HG02678 (cell line): Measurements from ENCODE around the gene ASAH2.
A peak's percentile ranks its signal among the peaks of the same experiment; 100 is the strongest.
"Not testable (repeated sequence)": the region's sequence is repeated elsewhere in the genome, so short reads cannot be mapped to it uniquely, and the experiment has no call there.

Experiments used
- ATAC-seq: cut with Tn5 transposase; IDR thresholded peaks from one replicate; pipeline ENCODE4 v1.9.1; 2021; ENCODE audit warnings: mild to moderate bottlenecking, moderate library complexity; ENCODE audit not compliant: unreplicated experiment

The ASAH2 gene

DNA sequence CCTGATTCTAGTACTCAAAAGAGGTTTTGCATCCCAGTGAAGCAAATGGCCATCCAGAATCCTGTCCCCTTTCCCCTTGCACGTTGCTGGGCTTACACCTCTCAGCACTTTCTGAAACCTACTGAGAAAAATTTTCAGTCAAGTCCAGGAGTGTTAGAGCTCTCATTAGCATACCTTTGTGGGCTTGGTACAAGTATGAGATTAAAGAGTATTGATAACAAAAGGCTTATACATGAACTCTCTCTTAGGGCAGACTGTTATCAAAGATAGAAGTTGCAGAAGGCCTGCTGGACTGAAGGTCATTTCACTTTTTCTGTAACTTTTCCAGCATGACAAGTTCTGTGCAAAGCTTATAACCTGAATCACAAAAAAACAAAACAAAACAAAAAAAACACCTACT lies at the start of gene ASAH2:
ASAH2 (minus strand) TSS at position 123 of the 400 bp plus-strand sequence. CDS start 2,906 bp downstream, outside the sequence.
- no peak for ATAC-seq

DNA sequence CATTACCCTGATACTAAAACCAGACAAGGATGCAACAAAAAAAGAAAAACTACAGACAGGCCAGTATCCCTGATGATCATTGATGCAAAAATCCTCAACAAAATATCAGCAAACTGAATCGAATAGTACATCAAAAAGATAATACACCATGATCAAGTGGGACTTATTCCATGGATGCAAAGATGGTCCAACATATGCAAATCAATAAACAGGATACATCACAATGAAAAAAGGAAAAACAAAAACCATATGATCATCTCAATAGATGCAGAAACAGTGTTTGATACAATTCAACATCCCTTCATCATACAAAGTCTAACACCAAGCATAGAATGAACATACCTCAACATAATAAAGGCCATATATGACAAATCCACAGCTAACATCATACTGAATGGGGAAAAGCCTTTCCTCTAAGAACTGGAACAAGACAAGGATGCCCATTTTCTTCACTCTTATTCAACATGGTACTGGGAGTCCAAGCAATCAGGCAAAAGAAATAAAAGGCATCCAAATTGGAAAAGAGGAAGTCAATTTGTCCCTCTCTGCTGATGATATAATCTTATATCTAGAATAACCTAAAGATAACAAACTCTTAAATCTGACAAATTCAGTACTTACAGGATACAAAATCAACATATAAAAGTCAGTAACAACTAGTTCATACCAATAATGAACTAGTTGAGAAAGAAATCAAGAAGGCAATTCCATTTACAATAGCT lies 48.8 kb upstream of the ASAH2 start:
- no peak for ATAC-seq

DNA sequence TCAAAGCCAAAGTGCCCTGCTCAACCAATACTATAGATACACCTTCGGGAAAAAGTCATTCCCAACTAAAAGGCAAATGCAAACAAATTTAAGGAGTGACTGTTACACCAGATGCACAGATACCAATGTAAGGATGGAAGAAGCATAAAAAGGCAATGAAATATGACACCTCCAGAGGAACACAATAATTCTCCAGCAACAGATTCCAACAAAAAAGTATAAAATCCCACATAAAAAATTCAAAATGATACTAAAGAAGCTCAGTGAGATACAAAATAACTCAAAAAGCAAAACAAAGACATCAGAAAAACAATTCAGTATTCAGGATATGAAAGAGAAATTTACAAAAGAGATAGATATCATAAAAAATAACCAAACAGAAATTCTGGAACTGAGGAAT lies 44.1 kb upstream of the ASAH2 start:
- ATAC-seq: no peak

DNA sequence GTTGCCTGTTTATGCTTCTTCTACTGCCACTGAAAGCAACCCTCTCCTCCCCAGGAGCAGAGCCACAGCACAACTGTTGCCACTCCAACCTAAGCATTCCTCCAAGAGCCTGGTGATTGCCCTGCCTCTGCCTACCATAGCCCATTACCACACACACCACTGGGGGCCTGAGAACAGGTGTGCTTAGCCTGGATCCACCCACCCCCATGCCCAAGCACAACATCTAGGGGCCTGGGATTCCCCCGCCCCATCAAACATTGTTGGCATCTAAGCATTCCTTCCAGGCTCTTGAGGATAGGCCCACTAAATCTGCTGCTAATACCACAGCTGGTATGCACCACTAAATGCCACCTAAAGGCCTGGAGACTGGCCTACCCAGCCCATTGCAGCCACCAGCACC lies 43.3 kb upstream of the ASAH2 start:
- ATAC-seq: no peak

DNA sequence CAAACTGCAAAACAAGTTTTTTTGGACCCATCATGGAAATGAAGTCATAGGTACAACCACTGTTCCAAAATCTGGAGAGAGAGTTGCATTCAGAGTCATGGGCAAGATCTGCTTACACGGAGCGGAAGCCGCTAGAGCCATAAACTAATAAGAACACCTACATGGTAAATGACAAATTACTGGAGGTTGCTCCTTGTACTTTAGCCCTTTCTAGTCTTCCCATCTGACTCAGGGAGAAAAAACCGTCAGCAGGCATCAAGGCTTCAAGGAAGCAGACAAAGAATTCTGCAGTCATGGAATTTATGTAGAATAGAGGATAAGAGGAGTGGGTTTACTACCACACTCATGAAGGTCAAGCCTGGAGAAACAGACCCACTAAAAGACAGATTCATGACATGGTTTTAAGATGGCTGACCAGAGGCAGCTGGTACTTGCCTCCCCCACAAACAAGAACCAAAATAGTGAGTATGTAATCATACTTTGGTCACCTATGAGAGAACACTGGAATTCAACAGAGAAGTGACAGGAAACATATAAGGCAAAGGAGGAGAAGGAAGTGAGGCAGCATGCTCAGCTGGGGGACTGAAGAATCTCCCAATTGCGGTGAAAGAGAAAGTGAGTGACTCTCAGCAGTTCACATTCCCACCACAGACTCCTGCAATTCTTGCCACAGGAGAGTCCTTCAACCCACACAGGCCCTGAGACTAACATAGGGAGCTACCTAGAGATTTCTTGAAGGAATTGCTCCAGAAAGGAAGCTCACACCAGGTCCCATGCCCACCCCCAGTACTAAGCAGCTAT lies 42.4 kb upstream of the ASAH2 start:
- ATAC-seq: peak; percentile 44

DNA sequence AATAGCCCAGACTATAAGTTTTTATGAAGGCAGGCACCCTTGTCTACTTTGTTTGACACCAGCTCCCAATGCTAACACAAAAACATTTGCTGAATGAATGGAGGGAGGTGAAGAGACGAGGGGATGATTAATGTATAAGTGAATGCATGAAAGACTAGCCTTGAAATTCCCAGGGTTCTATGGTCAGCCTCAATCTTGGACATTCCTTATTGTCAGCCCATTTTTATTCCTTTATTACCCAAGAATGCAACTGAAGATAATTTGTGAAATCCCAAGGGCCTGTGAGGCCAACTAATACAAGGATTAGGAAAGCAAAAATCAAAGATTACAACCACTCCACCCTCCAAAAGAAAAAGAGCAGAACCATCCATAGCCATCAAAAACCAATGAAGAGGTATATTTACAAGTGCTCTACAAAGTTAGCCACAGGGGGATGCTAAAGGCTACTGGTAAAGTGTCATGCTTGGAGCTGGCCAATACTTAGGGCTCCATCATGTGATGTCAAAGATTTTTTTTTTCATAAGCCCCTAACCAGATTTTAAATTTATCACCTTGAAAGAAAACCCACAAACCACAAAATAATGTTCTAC lies 40.0 kb upstream of the ASAH2 start:
- no peak for ATAC-seq

DNA sequence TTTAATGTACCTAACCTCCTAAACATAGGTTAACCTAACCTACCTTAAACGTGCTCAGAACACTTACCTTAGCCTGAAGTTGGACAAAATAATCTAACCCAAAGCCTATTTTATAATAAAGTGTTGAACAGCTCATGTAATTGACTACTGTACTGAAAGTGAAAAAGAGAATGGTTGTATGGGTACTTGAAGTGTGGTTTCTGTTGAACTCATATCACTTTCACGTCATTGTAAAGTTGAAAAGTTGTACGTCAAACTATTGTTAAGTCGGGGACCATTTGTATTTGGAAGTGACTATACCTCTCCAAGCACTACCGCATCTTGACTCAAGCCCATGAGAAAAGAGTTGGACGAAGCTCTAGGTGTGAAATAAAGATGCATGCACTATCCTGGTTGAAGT lies 37.9 kb upstream of the ASAH2 start:
- ATAC-seq: no peak

DNA sequence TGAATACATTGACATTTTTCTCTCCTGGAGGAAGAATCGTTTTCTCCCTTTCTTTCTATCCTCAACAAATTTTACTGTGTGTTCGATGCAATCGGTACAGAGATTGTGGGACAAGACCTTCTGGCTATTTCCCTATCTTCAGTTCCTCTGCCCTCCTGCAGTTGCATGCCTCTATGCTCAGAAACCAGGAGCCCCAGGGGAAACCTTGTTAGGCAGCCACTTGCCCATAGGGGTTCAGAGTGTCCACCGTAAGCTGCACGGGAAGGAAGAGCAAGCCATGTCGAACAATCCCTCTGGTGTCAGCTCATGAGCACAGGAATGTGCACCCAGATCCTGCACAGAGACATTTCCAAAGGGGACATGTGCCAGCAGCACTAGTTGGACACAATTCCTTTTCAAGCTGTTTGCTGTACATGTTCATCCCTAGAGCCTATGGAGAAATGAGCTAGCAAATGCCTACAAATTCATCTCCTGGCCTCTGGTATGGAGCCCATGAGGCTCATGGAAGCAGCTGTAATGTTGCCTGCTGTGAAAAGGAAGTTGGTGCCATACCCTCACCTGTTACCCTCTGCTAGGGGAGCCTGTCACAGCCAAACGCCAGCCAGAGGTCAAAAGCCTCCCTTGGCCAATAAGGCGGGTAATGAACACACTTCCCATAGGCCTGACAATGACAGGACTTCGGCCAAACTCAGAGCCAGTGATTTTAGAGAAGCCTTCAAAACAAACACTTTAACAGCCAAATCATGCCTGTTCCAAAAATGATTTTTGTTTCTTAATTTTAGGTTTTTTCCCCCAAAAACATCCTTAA lies 35.9 kb upstream of the ASAH2 start:
- ATAC-seq: no peak

DNA sequence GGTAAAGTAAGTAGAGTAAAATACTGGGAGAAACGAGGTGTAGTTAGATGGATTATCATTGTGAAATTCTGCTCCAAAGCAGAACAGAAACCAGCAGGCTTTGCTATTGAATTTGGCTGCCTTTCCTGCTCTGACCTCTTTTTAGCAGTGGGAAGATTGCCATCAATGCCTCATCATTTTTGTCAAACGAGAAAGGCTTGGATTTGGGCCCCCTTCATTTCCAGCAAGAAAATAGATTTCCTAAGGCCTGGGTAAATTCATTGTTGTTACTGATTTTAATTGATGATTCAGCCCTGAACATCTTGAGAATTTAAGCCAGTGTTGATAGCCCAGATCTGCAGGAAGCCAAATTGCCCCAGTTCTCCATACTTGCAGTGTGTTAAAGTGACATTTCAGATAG lies 35.2 kb upstream of the ASAH2 start:
- ATAC-seq: no peak

DNA sequence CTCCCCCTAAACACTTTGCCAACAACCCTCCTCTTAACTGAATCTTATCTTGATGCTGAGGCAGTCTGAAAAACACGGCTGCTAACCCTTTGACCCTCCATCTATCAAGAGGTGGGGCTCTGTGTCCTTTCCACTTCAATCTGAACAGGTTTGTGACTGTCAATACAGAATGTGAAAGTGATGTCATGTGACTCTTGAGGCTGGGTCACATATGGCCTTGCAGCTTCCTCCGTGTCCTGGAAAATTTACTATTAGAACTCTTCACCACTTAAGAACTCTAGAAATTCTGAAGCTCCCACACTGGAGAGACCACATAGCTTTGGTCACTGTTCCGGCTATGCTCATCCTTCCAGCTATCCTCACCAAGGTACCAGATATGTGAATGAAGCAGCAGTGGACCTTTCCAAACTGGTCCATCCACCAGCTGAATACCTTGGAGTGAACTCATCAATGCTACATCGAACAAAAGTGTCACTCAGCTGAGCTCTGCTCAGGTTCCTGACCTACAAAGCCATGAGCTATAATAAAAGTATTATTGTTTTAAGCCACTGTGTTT lies 30.7 kb upstream of the ASAH2 start:
- no peak for ATAC-seq

DNA sequence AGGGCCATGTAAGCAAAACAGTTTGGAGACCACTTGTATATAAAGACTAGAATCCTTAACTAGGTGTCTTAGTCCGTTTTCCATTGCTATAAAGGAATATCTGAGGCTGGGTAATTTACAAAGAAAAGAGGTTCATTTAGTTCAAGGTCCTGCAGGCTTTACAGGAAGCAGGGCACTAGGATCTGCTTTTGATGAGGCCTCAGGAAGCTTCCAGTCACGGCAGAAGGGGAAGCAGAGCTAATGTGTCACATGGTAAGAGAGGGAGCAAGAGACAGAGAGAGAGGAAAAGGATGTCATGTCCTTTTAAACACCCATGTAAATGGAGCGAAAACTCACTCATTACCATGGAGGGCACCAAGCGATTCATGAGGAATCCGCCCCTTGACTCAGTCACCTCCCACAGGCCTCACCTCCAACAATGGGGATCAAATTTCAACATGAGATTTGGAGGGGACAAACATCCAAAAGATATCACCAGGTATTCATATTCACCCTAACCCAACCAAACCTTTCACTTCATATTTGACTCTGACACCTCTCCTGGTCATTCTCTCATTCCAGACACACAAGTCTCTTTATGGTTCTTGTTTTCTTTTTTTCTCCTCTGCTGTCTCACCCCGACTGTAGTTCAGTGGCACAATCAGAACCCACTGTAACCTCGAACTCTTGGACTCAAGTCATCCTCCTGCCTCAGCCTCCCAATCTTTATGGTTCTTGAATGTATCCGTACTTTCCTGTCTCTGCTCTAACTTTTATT lies 30.1 kb upstream of the ASAH2 start:
- ATAC-seq: no peak

DNA sequence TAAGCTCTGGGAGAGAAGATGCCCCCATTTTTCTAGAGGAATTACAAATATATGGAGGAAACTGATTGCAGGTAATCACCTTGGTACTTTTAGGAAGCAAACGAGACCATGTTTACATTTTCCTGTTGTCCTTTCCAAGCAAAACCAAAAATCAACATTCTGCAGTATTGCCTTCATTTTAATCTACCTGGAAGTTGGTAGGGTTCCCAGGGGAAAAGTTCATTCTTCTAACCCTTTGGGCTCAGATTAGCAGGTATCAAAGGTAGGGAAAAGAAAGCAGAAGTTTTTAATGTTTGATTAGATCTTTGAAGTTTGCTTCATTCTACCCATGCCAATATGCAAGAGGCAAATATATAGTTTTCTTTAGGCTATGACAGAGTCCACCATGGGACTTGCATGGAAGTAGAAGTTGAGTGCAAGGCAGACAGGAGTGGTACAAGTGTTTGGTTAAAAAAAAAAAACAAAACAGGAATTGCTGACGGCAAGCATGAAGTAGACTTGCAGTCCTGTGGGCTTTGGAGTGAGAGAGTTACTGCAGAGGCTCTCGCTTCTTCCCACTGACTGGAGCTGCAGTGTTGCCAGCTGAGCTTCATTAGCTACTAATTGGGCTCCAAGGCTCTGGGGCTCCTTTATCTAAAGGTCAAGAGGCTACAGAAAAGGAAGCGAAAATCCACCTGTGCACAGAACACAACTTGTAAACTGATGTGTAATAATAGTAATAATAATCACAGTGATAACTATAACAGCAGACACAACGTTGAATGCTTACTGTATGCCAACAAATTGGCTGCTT lies 28.9 kb upstream of the ASAH2 start:
- ATAC-seq: no peak

DNA sequence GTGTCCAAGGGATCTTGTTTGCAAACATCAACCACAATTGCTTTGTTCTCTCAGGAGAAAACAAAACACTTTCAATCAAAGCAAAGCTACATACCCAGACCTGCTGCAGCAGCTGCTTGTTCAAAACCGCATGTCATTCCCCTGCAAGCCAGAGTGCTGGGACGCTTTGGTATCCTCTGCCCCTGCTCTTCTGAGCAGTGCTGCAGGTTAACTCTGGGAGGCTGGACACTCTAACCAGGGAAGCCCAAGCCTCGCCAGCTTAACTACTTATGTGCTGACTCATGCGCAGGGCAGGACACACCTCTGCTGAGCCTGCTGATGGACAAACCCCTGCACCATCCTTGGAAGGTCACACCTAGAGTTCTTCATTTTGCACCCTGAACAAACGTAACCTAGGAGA lies 28.2 kb upstream of the ASAH2 start:
- ATAC-seq: no peak

DNA sequence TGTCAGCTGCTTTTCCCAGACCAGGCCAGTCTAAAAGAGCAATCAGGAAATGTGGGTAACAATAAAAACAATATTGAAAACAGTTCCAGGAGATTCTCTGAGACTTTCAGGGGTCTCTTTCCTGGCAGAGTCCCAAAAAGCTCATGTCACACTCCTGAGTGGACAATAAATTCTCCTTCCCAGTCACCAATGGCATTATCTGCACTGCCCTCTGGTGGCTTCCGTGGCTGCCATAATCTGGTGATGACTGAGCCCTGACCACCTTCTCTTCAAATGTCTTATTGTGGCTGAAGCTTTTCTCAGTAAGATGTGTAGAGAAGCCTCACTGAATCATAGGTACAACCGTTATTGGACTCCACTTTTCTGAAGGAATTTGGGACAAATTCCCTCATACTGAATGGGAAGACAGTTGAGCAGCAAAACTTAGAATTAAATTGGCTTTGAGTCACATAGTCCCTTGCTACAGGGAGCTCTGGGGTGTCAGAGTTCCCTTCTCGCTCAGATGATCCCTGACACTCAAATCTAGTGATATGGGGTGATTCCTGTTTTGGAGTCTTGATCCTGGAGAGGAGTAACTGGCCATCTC lies 24.4 kb upstream of the ASAH2 start:
- peak; percentile 74 for ATAC-seq

DNA sequence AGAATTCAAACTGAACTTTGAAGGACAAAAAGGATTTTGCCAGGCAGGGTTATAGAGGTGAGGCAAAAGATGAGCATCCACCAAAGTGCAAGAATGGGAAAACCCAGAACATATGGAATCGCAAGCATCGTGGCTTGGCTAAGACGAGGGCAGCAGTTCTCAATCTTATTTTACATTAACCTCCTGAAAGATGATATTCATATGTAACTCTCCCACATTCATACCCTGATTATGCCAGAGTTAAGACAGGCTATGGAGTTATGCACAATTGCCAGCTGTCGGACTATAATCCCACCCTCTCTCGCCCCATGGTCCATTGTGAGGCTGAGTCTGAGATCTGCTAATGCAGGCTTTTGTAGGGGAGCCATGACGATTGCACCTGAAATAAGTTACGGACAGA lies 21.2 kb upstream of the ASAH2 start:
- no peak for ATAC-seq

DNA sequence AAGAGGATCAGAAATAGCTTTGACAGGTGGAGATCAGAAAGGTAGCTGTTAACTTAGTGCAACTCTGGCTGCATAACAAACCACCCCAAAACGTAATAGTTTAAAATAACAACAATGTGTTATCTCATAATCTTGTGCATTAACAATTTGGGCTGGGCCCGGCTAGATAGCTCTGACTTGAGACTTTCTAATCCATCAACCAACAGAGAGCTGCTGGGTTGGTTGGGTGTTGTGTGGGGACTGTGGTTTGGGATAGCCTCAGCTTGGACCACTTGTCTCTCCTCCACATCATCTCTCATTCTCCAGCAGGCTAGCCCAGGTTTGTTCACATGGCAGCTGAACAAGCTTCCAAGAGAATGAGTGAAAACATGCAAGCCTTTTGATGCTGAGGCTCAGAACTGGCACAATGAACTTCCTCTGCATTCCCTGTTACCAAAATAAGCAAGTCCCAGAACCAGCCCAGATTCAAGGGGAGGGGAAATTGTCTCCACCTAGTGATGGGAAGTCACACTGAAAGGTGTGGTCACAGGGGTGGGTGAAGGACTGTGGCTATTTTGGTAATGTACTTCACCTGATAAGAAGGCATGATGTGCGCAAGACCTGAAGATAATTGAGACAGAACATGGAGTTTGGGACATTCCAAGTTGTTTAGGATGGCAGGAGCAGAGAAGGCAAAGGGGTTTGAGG lies 20.4 kb upstream of the ASAH2 start:
- ATAC-seq: no peak

DNA sequence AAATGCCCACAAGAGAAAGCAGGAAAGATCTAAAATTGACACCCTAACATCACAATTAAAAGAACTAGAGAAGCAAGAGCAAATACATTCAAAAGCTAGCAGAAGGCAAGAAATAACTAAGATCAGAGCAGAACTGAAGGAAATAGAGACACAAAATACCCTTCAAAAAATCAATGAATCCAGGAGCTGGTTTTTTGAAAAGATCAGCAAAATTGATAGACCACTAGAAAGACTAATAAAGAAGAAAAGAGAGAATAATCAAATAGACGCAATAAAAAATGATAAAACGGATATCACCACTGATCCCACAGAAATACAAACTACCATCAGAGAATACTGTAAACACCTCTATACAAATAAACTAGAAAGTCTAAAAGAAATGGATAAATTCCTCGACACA lies 16.6 kb upstream of the ASAH2 start:
- ATAC-seq: not testable (repeated sequence)

DNA sequence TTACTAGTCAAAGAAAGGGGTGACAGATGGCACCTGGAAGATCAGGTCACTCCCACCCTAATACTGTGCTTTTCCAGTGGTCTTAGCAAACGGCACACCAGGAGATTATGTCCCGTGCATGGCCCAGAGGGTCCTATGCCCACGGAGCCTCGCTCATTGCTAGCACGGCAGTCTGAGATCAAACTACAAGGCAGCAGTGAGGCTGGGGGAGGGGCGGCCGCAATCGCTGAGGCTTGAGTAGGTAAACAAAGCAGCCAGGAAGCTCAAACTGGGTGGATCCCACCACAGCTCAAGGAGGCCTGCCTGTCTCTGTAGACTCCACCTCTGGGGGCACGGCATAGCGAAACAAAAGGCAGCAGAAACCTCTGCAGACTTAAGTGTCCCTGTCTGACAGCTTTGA lies 11.3 kb upstream of the ASAH2 start:
- ATAC-seq: not testable (repeated sequence)
